Neutrophil (primary cell): ENCODE data around the gene GALNTL6.

Source experiments
- H3K27ac ChIP-seq: fragments of 200-600 bp; sonication (generic); 2 replicates; pipeline ENCODE4 v1.5.1; 2016; ENCODE audit warnings: mild to moderate bottlenecking, moderate library complexity
- H3K27me3 ChIP-seq: fragments of 200-600 bp; sonication (generic); 2 replicates; pipeline ENCODE4 v1.6.0; 2016; ENCODE audit warnings: mild to moderate bottlenecking
- H3K36me3 ChIP-seq: fragments of 200-600 bp; sonication (generic); 2 replicates; pipeline ENCODE4 v1.5.1; 2017
- H3K4me1 ChIP-seq, 2 experiments: fragments of 200-600 bp in 1 of 2; sonication (generic) in 1 of 2; 1 replicate in 1 of 2; 2 replicates in 1 of 2; pipeline versions ENCODE4 v1.5.1 to v1.6.1; 2013 to 2016; ENCODE audit warnings: low read depth in 1 of 2, low read length in 1 of 2, mild to moderate bottlenecking in 1 of 2, moderate library complexity in 1 of 2; ENCODE audit not compliant: control insufficient read depth in 1 of 2, insufficient read depth in 1 of 2
- H3K4me3 ChIP-seq, 2 experiments: fragments of 200-600 bp in 1 of 2; sonication (generic) in 1 of 2; 1 replicate in 1 of 2; 2 replicates in 1 of 2; pipeline ENCODE4 v1.5.1; 2013 to 2016; ENCODE audit warnings: low read depth in 1 of 2, low read length in 1 of 2, mild to moderate bottlenecking in 1 of 2, moderate library complexity in 1 of 2
- H3K9me3 ChIP-seq: fragments of 200-600 bp; sonication (generic); 2 replicates; pipeline ENCODE4 v1.5.1; 2016
- CTCF ChIP-seq: fragments of 200-600 bp; sonication (generic); IDR thresholded peaks from 2 replicates; pipeline ENCODE4 v1.5.1; 2016; ENCODE audit warnings: antibody characterized with exemption

GALNTL6 gene

GRCh38 chr4:171962110-171962509 lies 148.9 kb downstream of the GALNTL6 start:
- Histone ChIP-seq H3K9me3 (no peaks in the 10 kb centered on the region), H3K4me1 (no peaks in the 10 kb centered on the region), H3K27ac (no peak overlapping the region), H3K36me3 (no peaks in the 10 kb centered on the region), H3K4me3 (no peak overlapping the region), H3K27me3 (no peaks in the 10 kb centered on the region)
- no peak for TF ChIP-seq CTCF

- no peak overlapping the region for H3K27ac ChIP-seq
- H3K9me3 ChIP-seq: no peaks in the 10 kb centered on the region
- H3K4me1 ChIP-seq: no peaks in the 10 kb centered on the region
- H3K36me3 ChIP-seq: no peaks in the 10 kb centered on the region
- TF ChIP-seq CTCF: no peak
- no peaks in the 10 kb centered on the region for H3K27me3 ChIP-seq
- H3K4me3 ChIP-seq: no peak overlapping the region
Measured at GRCh38 chr4:171966356-171966755, 153.2 kb downstream of the GALNTL6 start.

- no peaks in the 10 kb centered on the region for H3K27me3 ChIP-seq
- no peak overlapping the region for H3K4me3 ChIP-seq
- H3K4me1 ChIP-seq: no peaks in the 10 kb centered on the region
- no peak for TF ChIP-seq CTCF
- H3K27ac ChIP-seq: no peak overlapping the region
- H3K9me3 ChIP-seq: no peaks in the 10 kb centered on the region
- no peaks in the 10 kb centered on the region for H3K36me3 ChIP-seq
Measured at GRCh38 chr4:171978216-171978615, 165.0 kb downstream of the GALNTL6 start.

- no peaks in the 10 kb centered on the region for H3K36me3 ChIP-seq
- no peak for TF ChIP-seq CTCF
- H3K9me3 ChIP-seq: no peaks in the 10 kb centered on the region
- no peak overlapping the region for H3K4me3 ChIP-seq
- H3K4me1 ChIP-seq: no peaks in the 10 kb centered on the region
- H3K27me3 ChIP-seq: no peaks in the 10 kb centered on the region
- H3K27ac ChIP-seq: no peak overlapping the region
Measured at GRCh38 chr4:171979461-171979860, 166.3 kb downstream of the GALNTL6 start.

- no peaks in the 10 kb centered on the region for H3K36me3 ChIP-seq
- no peaks in the 10 kb centered on the region for H3K27me3 ChIP-seq
- H3K9me3 ChIP-seq: no peaks in the 10 kb centered on the region
- H3K4me3 ChIP-seq: no peak overlapping the region
- TF ChIP-seq CTCF: no peak
- H3K27ac ChIP-seq: no peak overlapping the region
- H3K4me1 ChIP-seq: no peaks in the 10 kb centered on the region
Measured at GRCh38 chr4:171981185-171981584, 168.0 kb downstream of the GALNTL6 start.
